Trophoblast cell (in vitro differentiated cells and primary cell): ENCODE measurements around the gene NDUFV1.
"Not testable (repeated sequence)": the region's sequence is repeated elsewhere in the genome, so short reads cannot be mapped to it uniquely, and the experiment has no call there.

ENCODE experiments used
- DNase-seq, 2 donors: peaks; one replicate each; pipeline ENCODE4 v3.0.0-alpha.2; 2016
- H2AFZ ChIP-seq: 2 replicates; pipeline ENCODE4 v1.6.1; 2013; ENCODE audit warnings: low read length, moderate library complexity, mild to moderate bottlenecking; ENCODE audit not compliant: insufficient read depth, poor library complexity
- H2AK5ac ChIP-seq: 2 replicates; pipeline ENCODE4 v1.6.1; 2013; ENCODE audit warnings: mild to moderate bottlenecking, low read length
- H2BK120ac ChIP-seq: 2 replicates; pipeline ENCODE4 v1.6.1; 2013; ENCODE audit warnings: low read length, mild to moderate bottlenecking, moderate library complexity; ENCODE audit not compliant: insufficient read depth, poor library complexity
- H2BK12ac ChIP-seq: 2 replicates; pipeline ENCODE4 v1.6.1; 2013; ENCODE audit warnings: mild to moderate bottlenecking, low read length, moderate library complexity
- H2BK5ac ChIP-seq: 2 replicates; pipeline ENCODE4 v1.6.1; 2013; ENCODE audit warnings: low read length, low read depth, moderate library complexity, mild to moderate bottlenecking; ENCODE audit not compliant: poor library complexity
- H3K14ac ChIP-seq: 2 replicates; pipeline ENCODE4 v1.6.1; 2013; ENCODE audit warnings: mild to moderate bottlenecking, low read length
- H3K18ac ChIP-seq: 2 replicates; pipeline ENCODE4 v1.6.1; 2013; ENCODE audit warnings: mild to moderate bottlenecking, low read length
- H3K23ac ChIP-seq: 2 replicates; pipeline ENCODE4 v1.6.1; 2013; ENCODE audit warnings: low read length
- H3K27ac ChIP-seq: 2 replicates; pipeline ENCODE4 v1.5.1; 2013; ENCODE audit warnings: low read depth, mild to moderate bottlenecking, inconsistent platforms, low read length, moderate library complexity
- H3K27me3 ChIP-seq: 2 replicates; pipeline ENCODE4 v1.6.1; 2013; ENCODE audit warnings: inconsistent platforms, mild to moderate bottlenecking, low read length, moderate library complexity; ENCODE audit not compliant: insufficient read depth
- H3K36me3 ChIP-seq, 2 experiments: 1 replicate in 1 of 2; 2 replicates in 1 of 2; pipeline ENCODE4 v1.6.1; 2013; ENCODE audit warnings: low read length in 2 of 2, mild to moderate bottlenecking in 2 of 2, moderate library complexity in 1 of 2; ENCODE audit not compliant: insufficient read depth in 2 of 2, control insufficient read depth in 1 of 2
- H3K4ac ChIP-seq: 2 replicates; pipeline ENCODE4 v1.6.1; 2013; ENCODE audit warnings: low read depth, mild to moderate bottlenecking, low read length, moderate library complexity
- H3K4me1 ChIP-seq, 2 experiments: 1 replicate in 1 of 2; 2 replicates in 1 of 2; pipeline ENCODE4 v1.6.1; 2013; ENCODE audit warnings: low read length in 2 of 2, mild to moderate bottlenecking in 2 of 2, moderate library complexity in 1 of 2; ENCODE audit not compliant: insufficient read depth in 2 of 2, control insufficient read depth in 1 of 2
- H3K4me2 ChIP-seq: 2 replicates; pipeline ENCODE4 v1.6.1; 2013; ENCODE audit warnings: inconsistent platforms, mild to moderate bottlenecking, low read length, moderate library complexity
- H3K4me3 ChIP-seq: 2 replicates; pipeline ENCODE4 v1.5.1; 2013; ENCODE audit warnings: mild to moderate bottlenecking, low read depth, low read length, inconsistent platforms
- H3K79me1 ChIP-seq: one replicate; pipeline ENCODE4 v1.6.1; 2013; ENCODE audit warnings: low read length
- H3K79me2 ChIP-seq: 2 replicates; pipeline ENCODE4 v1.6.1; 2013; ENCODE audit warnings: low read length, mild to moderate bottlenecking; ENCODE audit not compliant: control insufficient read depth, insufficient read depth, poor library complexity
- H3K9ac ChIP-seq: 2 replicates; pipeline ENCODE4 v1.6.1; 2013; ENCODE audit warnings: mild to moderate bottlenecking, low read length
- H3K9me3 ChIP-seq: 2 replicates; pipeline ENCODE4 v1.6.1; 2013; ENCODE audit warnings: low read depth, mild to moderate bottlenecking, control low read depth, inconsistent platforms, low read length; ENCODE audit not compliant: insufficient read depth
- H4K12ac ChIP-seq: 2 replicates; pipeline ENCODE4 v1.6.1; 2013; ENCODE audit warnings: low read depth, mild to moderate bottlenecking, low read length, moderate library complexity
- H4K8ac ChIP-seq: 2 replicates; pipeline ENCODE4 v1.6.1; 2013; ENCODE audit warnings: low read depth, mild to moderate bottlenecking, low read length, moderate library complexity
- H4K91ac ChIP-seq: one replicate; pipeline ENCODE4 v1.6.1; 2013; ENCODE audit warnings: low read depth, mild to moderate bottlenecking, low read length, moderate library complexity
- WGBS: extraction: QIAGEN DNeasy Blood & Tissue Kit; methylation state at CpG from one replicate; pipeline ENCODE4 v1.1.7; 2013; ENCODE audit warnings: missing lambda C conversion rate; ENCODE audit not compliant: insufficient read length, insufficient coverage; ENCODE audit errors: extremely low coverage; 5-methylcytosine and 5-hydroxymethylcytosine counted together

Gene NDUFV1

GRCh38 chr11:67617243-67617953 is 10.7 kb downstream of the NDUFV1 start:
- Histone ChIP-seq H3K79me2 (no peaks in the 10 kb centered on the region), H3K4me1 (peaks cover 10 to 11% of the 10 kb centered on the region in 2 experiments), H3K27ac (no peak overlapping the region), H4K91ac (no peak overlapping the region), H2AK5ac (no peak overlapping the region), H3K9me3 (peaks cover 4% of the 10 kb centered on the region), H3K36me3 (peaks cover 9 to 10% of the 10 kb centered on the region in 2 experiments), H3K4me3 (no peak overlapping the region), H2BK5ac (no peak overlapping the region), H2BK12ac (no peak overlapping the region), H3K23ac (no peak overlapping the region), H3K4ac (no peak overlapping the region), H3K79me1 (peaks cover 6% of the 10 kb centered on the region), H4K12ac (no peak overlapping the region), H3K4me2 (no peak overlapping the region), H2AFZ (no peak overlapping the region), H4K8ac (no peak overlapping the region), H3K27me3 (peaks cover 3% of the 10 kb centered on the region), H2BK120ac (no peak overlapping the region), H3K9ac (no peak overlapping the region), H3K14ac (no peak overlapping the region), H3K18ac (no peak overlapping the region)
- no CpG with 5 or more reads among the region's 7 CpGs for WGBS
- DNase-seq, result no peak

DNA sequence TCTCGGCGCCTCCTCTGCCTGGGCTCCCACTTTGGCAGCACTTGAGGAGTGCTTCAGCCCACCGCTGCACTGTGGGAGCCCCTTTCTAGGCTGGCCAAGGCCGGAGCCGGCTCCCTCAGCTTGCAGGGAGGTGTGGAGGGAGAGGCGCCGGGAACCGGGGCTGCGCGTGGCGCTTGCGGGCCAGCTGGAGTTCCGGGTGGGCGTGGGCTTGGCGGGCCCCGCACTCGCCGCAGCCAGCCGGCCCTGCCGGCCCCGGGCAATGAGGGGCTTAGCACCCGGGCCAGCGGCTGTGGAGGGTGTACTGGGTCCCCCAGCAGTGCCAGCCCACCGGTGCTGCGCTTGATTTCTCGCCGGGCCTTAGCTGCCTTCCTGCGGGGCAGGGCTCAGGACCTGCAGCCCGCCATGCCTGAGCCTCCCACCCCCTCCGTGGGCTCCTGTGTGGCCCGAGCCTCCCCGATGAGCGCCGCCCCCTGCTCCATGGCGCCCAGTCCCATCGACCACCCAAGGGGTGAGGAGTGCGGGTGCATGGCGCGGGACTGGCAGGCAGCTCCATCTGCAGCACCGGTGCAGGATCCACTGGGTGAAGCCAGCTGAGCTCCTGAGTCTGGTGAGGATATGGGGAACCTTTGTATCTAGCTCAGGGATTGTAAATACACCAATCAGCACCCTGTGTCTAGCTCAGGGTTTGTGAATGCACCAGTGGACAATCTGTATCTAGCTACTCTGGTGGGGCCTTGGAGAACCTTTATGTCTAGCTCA is 12.3 kb downstream of the NDUFV1 start:
- not testable (repeated sequence) for H2BK120ac ChIP-seq, H4K91ac ChIP-seq, H4K12ac ChIP-seq, H3K18ac ChIP-seq, H3K79me2 ChIP-seq, H3K9me3 ChIP-seq, H3K4ac ChIP-seq, H3K27ac ChIP-seq, H3K23ac ChIP-seq, H3K4me3 ChIP-seq, H2AFZ ChIP-seq, H3K4me2 ChIP-seq, H4K8ac ChIP-seq, H3K27me3 ChIP-seq, H3K9ac ChIP-seq, DNase-seq, H3K14ac ChIP-seq, H3K79me1 ChIP-seq, H2AK5ac ChIP-seq, H2BK12ac ChIP-seq, H3K4me1 ChIP-seq, H2BK5ac ChIP-seq, H3K36me3 ChIP-seq
- WGBS, result no CpG with 5 or more reads among the region's 40 CpGs

- H2BK12ac ChIP-seq, H3K27ac ChIP-seq, H3K36me3 ChIP-seq, H3K9me3 ChIP-seq, H3K4ac ChIP-seq, H2BK120ac ChIP-seq, H2BK5ac ChIP-seq, H3K18ac ChIP-seq, H4K8ac ChIP-seq, H3K9ac ChIP-seq, H4K12ac ChIP-seq, DNase-seq, H2AK5ac ChIP-seq, H3K79me2 ChIP-seq, H3K79me1 ChIP-seq, H3K27me3 ChIP-seq, H3K23ac ChIP-seq, H3K4me1 ChIP-seq: not testable (repeated sequence)
- peak overlapping the region; percentile 40 for H3K14ac ChIP-seq
- peak overlapping the region; percentile 35 for H4K91ac ChIP-seq
- H2AFZ ChIP-seq, result peak overlapping the region; percentile 6
- WGBS, result no CpG with 5 or more reads among the region's 33 CpGs
- H3K4me2 ChIP-seq, result peak overlapping the region; percentile 78
- H3K4me3 ChIP-seq, result peak overlapping the region; percentile 47
These were observed 13.2 kb downstream of the NDUFV1 start for GRCh38 chr11:67619683-67620618.

DNA sequence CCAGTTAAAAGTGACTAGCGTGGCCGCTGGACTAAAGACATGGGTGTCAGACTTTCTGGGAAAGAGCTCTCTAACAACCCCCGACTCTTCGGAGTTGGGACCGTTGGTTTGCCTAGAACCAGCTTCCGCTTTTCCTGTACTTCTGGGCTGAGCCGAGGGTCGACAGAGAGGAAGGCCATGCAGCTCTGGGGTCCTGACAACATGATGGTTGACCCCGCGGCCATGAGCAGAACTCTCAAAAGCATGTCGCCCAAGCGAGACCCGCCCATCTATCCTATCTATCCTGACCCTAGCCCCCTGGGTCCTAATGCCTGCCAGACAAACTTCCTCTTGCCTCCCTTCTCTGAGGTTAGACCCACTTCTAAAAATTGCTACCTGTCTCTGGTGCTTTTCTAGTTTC is 13.9 kb downstream of the NDUFV1 start:
- not testable (repeated sequence) for H3K79me1 ChIP-seq, H3K36me3 ChIP-seq, H3K9me3 ChIP-seq, H3K4ac ChIP-seq, H4K91ac ChIP-seq, H3K4me1 ChIP-seq, H3K23ac ChIP-seq, H3K9ac ChIP-seq, H3K14ac ChIP-seq, H3K27me3 ChIP-seq, H3K27ac ChIP-seq, H2BK12ac ChIP-seq, H2BK120ac ChIP-seq, DNase-seq, H3K18ac ChIP-seq, H2BK5ac ChIP-seq, H2AK5ac ChIP-seq, H4K8ac ChIP-seq, H3K79me2 ChIP-seq, H4K12ac ChIP-seq
- Histone ChIP-seq H3K4me3 (peak overlapping the region; percentile 66), H2AFZ (peak overlapping the region; percentile 45), H3K4me2 (peak overlapping the region; percentile 78)
- WGBS, result no CpG with 5 or more reads among the region's 13 CpGs
